HuH-7.5 (cell line): ENCODE data around the gene CNTD1.
"Not testable (repeated sequence)": the region's sequence is repeated elsewhere in the genome, so short reads cannot be mapped to it uniquely, and the experiment has no call there.

Experiments
- DNase-seq: peaks from one replicate; pipeline ENCODE4 v3.0.0; 2011; ENCODE audit warnings: low spot score

The CNTD1 gene

DNA sequence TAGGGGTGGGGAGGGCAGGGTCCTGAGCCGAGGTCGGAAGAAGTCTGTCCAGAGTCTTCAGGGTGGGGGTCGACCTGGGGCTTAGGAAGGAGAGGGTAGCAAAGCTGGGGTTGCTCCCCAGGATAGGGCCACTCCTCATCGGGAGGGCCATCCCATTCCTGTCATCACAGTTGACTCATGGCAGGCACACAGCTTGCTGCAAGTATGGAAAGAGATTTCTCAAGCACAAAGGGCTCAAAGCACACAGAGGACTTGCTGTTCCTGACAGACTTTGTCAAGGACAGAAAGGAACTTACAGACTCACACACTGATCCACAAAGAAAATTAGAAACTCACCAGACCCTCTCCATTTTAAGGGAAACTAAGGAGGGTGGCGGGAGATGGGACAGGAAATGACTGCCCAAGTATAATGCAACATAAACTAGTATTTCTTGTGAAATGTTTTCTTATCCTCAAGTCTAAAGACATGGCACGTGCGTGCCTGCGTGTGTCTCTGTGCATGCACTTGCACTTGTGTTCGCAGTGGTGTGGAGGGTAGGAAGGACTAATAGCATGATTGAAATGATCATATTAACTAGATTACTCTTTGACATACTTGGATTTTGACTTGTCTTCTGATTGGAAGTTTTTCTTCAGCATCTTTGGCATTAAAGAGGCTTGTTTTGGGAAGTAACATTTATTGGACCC, 48.1 kb downstream of the CNTD1 start:
- DNase-seq: no peak

DNA sequence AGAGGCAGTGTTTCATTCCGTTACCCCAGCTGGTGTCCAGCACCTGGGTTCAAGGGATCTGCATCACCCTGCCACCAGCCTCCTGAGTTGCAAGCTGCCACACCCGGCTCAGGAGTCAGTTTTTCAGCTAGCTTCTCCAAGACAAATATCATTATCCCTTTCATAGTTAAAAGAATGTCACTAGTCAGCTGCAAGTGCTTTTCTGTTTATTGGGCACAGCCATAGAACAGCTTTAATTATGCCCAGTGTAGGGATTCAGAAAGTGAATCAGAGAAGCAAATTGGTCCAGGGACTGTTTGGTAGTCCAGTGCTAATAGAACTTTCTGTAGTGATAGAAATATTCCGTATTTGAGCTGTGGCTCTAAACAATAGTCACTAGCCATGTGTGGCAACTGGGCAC, 49.4 kb downstream of the CNTD1 start:
- no peak for DNase-seq

DNA sequence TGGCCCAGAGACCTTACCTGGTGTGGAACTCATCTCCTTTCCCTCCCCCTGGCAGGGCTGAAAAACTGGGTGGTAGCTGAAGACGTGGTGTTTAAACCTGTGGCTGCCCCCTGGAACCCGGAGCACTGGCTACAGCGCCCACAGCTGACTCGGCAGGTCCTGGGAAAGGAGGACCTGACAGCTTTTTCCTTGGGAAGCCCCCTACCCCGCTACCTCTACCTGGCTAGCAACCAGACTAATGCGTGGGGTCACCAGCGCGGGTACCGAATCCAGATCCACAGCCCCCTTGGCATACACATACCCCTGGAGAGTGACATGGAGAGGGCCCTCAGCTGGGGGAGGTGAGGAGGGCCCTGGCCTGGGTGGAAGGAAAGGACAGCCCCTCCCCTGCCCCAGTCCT, 50.4 kb downstream of the CNTD1 start:
- DNase-seq: no peak

DNA sequence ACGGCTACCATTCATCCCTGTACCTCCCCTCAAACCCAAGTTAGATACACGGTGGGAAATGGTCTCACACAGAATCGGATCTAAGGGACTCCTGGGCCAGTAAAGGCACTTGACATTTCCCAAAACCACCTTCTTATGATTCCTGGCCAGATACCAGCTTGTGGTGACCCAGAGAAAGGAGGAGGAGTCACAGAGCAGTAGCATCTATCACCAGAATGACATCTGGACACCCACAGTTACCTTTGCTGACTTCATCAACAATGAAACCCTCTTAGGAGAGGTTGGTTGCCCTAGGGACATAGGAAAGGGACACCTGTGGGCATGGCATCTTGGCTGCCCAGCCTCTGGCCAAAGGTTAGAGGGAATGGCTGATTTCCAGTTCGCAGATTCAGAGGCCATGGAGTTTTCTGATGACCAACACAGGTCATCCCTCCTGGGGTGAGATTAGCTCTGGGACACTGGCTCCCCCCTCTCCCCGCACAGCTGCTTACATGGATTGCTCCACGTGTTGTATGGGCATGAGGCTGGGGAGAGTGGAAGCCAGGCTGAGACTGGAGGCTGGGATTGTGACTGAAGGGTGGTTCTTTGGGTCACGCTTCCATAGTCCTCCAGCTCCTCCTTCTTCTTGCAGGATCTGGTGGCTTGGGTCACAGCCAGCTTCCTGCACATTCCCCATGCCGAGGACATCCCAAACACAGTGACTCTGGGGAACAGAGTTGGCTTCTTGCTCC, 51.0 kb downstream of the CNTD1 start:
- no peak for DNase-seq

DNA sequence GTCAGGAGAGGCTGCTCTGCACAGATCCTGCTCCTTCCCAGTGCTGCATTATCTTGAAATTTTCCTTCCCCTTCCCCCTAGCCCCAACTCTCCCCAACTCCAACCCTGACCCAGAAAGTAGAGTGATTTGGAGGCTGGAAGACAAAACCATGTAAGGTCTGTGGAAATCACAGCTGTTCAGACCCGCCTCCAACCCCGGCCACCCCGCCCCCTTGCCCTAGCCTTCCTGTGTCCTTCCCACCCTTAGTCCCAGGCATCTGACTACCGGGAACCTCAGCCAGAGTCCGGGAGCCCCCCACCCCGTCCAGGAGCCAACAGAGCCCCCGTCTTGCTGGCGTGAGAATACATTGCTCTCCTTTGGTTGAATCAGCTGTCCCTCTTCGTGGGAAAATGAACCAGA, 52.3 kb downstream of the CNTD1 start, which contains the start of gene AOC3:
Gene AOC3 (plus strand): TSS at position 246 of the 400 bp plus-strand sequence. CDS start 145 bp downstream, at position 391.
- DNase-seq: no peak

DNA sequence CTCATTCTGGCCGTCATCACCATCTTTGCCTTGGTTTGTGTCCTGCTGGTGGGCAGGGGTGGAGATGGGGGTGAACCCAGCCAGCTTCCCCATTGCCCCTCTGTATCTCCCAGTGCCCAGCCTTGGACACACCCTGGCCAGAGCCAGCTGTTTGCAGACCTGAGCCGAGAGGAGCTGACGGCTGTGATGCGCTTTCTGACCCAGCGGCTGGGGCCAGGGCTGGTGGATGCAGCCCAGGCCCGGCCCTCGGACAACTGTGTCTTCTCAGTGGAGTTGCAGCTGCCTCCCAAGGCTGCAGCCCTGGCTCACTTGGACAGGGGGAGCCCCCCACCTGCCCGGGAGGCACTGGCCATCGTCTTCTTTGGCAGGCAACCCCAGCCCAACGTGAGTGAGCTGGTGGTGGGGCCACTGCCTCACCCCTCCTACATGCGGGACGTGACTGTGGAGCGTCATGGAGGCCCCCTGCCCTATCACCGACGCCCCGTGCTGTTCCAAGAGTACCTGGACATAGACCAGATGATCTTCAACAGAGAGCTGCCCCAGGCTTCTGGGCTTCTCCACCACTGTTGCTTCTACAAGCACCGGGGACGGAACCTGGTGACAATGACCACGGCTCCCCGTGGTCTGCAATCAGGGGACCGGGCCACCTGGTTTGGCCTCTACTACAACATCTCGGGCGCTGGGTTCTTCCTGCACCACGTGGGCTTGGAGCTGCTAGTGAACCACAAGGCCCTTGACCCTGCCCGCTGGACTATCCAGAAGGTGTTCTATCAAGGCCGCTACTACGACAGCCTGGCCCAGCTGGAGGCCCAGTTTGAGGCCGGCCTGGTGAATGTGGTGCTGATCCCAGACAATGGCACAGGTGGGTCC, 52.9 kb downstream of the CNTD1 start:
- DNase-seq: not testable (repeated sequence)

DNA sequence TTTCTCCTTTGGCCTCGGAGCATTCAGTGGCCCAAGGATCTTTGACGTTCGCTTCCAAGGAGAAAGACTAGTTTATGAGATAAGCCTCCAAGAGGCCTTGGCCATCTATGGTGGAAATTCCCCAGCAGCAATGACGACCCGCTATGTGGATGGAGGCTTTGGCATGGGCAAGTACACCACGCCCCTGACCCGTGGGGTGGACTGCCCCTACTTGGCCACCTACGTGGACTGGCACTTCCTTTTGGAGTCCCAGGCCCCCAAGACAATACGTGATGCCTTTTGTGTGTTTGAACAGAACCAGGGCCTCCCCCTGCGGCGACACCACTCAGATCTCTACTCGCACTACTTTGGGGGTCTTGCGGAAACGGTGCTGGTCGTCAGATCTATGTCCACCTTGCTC, 53.7 kb downstream of the CNTD1 start:
- no peak for DNase-seq

DNA sequence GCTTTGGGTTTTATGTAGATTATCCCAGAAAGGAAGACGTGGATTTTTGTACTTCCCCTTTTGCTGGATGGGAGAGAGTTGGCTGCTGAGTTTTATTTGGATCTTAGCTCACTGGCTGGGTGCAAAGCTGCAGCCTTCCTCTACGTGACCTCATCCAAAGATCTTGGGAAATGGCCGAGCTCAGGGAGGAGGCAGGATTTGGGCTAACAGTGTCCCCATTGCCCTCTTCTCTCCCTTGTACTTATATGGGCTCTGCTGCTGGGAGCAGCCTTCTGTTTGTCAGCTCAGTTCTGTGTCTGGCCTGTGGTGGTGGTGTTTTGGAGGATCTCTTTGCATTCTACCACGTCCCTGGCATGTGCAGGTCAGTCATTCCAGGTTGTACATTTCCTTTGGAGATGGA, 54.3 kb downstream of the CNTD1 start:
- no peak for DNase-seq

DNA sequence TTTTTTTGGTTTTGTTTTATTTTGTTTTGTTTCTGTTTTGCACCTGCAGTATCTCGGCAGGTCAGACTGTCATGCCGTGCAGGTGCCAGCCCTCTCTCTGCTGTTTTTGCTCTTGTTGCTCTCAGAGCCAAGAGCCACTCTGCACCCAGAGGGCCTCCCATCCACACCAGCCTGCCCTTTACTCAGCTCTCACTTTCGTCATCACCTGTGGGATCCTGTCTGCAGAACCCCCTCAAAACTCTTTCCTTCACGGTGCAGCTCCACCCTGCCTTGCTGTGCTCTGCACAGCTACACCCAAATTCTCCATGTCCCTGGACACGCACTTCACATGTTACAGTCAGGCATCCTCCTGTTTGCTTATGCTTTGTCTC, 54.9 kb downstream of the CNTD1 start:
- no peak for DNase-seq

DNA sequence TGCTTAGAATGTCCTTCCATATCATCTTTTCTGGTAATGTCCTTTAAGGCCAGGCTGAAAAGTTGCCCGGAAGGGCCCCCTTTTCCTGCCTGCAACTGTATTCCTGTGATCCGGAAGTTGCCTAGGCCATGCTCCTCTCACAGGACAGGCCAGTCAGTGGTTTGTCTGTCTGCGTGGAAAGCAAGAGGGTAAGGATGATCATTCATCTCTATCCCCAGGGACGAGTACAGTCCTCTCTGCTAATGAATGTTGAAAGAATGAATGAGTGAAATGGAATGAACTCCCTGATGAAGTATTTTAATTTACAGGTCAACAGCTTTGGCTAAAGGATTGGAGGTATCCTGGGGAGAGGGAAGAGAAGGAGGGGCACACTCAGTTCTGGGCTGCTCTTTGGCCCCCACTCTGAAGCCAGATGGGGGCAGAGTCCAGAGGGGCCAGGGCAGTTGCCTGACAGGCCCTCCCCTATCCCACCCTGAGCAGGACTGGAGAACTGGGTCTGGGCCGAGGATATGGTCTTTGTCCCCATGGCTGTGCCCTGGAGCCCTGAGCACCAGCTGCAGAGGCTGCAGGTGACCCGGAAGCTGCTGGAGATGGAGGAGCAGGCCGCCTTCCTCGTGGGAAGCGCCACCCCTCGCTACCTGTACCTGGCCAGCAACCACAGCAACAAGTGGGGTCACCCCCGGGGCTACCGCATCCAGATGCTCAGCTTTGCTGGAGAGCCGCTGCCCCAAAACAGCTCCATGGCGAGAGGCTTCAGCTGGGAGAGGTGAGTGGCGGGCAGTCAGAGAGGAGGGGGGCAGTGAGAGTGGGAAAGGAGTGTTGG, 55.5 kb downstream of the CNTD1 start:
- DNase-seq: no peak

DNA sequence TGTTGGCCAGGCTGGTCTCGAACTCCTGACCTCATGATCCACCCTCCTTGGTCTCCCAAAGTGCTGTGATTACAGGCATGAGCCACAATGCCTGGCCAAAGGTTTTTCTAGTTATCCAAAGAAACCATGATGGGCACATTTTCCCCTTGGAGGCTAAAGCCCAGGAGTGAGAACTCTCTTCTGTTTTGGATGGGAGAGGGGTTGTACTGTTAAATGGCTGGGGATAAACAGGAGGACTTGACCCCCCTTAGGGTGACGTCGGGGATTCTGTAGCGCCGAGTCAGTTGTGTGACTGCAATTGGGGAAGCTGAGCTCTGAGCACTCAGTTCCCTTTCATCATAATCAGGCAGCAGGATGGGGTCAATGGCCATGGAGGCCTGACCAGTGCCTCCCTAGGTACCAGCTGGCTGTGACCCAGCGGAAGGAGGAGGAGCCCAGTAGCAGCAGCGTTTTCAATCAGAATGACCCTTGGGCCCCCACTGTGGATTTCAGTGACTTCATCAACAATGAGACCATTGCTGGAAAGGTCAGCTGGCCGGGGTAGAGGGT, 56.5 kb downstream of the CNTD1 start:
- DNase-seq: no peak

DNA sequence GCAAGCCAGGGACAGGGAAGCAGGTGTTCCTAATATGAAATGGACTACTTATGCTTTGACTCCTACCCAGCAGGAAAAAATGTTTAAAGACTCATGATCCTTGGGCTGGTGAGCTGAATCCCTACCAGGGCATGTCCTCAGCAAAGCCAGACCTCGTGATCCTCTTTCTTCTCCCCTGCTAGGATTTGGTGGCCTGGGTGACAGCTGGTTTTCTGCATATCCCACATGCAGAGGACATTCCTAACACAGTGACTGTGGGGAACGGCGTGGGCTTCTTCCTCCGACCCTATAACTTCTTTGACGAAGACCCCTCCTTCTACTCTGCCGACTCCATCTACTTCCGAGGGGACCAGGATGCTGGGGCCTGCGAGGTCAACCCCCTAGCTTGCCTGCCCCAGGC, 57.4 kb downstream of the CNTD1 start:
- DNase-seq: not testable (repeated sequence)

DNA sequence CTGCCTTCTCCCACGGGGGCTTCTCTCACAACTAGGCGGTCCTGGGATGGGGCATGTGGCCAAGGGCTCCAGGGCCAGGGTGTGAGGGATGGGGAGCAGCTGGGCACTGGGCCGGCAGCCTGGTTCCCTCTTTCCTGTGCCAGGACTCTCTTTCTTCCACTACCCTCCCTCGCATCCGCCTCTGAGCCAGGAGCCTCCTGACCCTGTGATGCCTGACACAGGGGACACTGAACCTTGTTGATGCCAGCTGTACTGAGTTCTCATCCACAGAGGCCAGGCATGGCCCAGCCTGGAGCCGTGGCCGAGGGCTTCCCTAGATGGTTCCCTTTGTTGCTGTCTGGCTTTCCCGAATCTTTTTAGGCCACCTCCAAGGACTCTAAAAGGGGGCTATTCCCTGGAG, 57.9 kb downstream of the CNTD1 start:
- DNase-seq: not testable (repeated sequence)

DNA sequence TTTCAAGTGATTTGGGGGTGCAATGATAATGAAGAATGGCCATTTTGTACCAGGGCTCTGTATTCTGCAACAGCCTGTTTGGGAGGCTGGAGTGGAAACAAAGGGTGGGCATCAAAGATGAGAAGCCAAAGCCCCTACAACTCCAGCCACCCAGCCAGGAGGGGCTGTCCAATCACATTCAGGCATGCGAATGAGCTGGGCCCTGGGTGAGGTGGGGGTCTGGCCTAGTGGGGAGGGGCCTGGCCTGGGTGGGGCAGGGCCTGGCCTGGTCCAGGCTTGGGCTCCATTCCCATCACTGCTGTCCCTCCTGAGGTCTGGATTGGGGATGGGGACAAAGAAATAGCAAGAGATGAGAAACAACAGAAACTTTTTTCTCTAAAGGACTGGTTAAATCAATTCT, 58.7 kb downstream of the CNTD1 start:
- no peak for DNase-seq
